Pancreas (tissue), 10 donors: Measurements from ENCODE around the gene CD163L1. TPM values are rescaled to one million over a fixed set of nuclear protein-coding genes. Genes with fewer than 3 reads are reported as not detected.
"Not testable (repeated sequence)": the region's sequence is repeated elsewhere in the genome, so short reads cannot be mapped to it uniquely, and the experiment has no call there.

Source experiments
- ATAC-seq, 4 donors: fragments of 200-7000 bp; cut with Tn5 transposase; one replicate each; pipeline versions ENCODE4 v1.8.0 to v1.9.1; 2020; ENCODE audit warnings: mild to moderate bottlenecking in 4 of 4, moderate library complexity in 4 of 4
- DNase-seq, 6 donors: peaks; one replicate each; pipeline ENCODE4 v3.0.0-alpha.2; 2020
- FAIRE-seq: peaks from 2 replicates; lab custom pipeline; 2012; peaks lifted over from hg19 to GRCh38; lab: Jason Lieb, UNC
- H3K27ac ChIP-seq, 4 donors: fragments of 200-600 bp; sonication (generic); 1 replicate in 3 of 4; 2 replicates in 1 of 4; pipeline versions ENCODE4 v1.5.0 to v1.8.0; 2020
- H3K27me3 ChIP-seq, 4 donors: fragments of 200-600 bp; one replicate each; pipeline ENCODE4 v1.8.0; 2021
- H3K36me3 ChIP-seq, 3 donors: fragments of 200-600 bp; sonication (generic) in 1 of 3; one replicate each; pipeline versions ENCODE4 v1.5.0 to v1.8.0; 2020 to 2021
- H3K4me1 ChIP-seq, 3 donors: fragments of 200-600 bp; one replicate each; pipeline ENCODE4 v1.8.0; 2021
- H3K4me3 ChIP-seq, 4 donors: fragments of 200-600 bp; sonication (generic) in 2 of 4; one replicate each; pipeline versions ENCODE4 v1.5.0 to v1.8.0; 2020 to 2021
- H3K9me3 ChIP-seq, 4 donors: fragments of 200-600 bp; one replicate each; pipeline ENCODE4 v1.8.0; 2021
- WGBS, 2 donors: extraction: QIAGEN DNeasy Blood & Tissue Kit; methylation state at CpG; one replicate each; pipeline ENCODE4 v1.1.7; 2013; 5-methylcytosine and 5-hydroxymethylcytosine counted together
- intact Hi-C, 3 donors: fragments of 100-400 bp; cut with DNase I; formaldehyde crosslinking; loops; one replicate each; pipeline versions ENCODE4 v1.11.1 to v1.14.2; 2022
- polyA plus RNA-seq, 2 donors: library from polyadenylated mRNA; stranded (reverse); fragments of 200-250 nt; gene quantifications; one replicate each; pipeline ENCODE4 v1.2.3, GENCODE V29; 2013
- total RNA-seq, 6 donors: library from RNA; stranded (reverse); fragmentation: NEBNext Ultra II Directional in 4 of 6; extraction: Animal tissue kit (Norgen Biotek cat#: 25700) in 4 of 6; gene quantifications; one replicate each; pipeline versions ENCODE4 v1.2.1 to v1.2.4, GENCODE V29; 2021 to 2023
- TF ChIP-seq, protein P1 (sequence below), 4 donors: fragments of 200-600 bp; sonication (generic) in 3 of 4; IDR thresholded peaks; one replicate each; pipeline versions ENCODE4 v1.5.0 to v1.8.0; 2021; ENCODE audit warnings: antibody characterized with exemption in 4 of 4
- donor health status: healthy with polysubstance abuse.
- donor health status: DM: no; HTN: no; CAD: no; lungs with moderate emphysema.
- donor health status: DM: no; HTN: no; CAD: no.
- donor health status: control.
- donor health status: control.
- donor health status: Bipolar disorder and iron deficiency.
- donor health status: DM: yes; HTN: yes; CAD: no.
- donor health status: DM: no; HTN: no; CAD: no.
- donor health status: DM: no; HTN: no; CAD: no.
- donor health status: DM: yes; HTN: yes; CAD: no.

Gene CD163L1
- total and polyA plus RNA-seq, 8 donors = 0.43 to 3.8 (median 1.2) TPM

GRCh38 chr12:7346551-7347225 lies 97.3 kb downstream of the CD163L1 start:
- ATAC-seq = no peak
- H3K4me3 ChIP-seq = no peak overlapping the region
- intact Hi-C loops = no loop called here

DNA sequence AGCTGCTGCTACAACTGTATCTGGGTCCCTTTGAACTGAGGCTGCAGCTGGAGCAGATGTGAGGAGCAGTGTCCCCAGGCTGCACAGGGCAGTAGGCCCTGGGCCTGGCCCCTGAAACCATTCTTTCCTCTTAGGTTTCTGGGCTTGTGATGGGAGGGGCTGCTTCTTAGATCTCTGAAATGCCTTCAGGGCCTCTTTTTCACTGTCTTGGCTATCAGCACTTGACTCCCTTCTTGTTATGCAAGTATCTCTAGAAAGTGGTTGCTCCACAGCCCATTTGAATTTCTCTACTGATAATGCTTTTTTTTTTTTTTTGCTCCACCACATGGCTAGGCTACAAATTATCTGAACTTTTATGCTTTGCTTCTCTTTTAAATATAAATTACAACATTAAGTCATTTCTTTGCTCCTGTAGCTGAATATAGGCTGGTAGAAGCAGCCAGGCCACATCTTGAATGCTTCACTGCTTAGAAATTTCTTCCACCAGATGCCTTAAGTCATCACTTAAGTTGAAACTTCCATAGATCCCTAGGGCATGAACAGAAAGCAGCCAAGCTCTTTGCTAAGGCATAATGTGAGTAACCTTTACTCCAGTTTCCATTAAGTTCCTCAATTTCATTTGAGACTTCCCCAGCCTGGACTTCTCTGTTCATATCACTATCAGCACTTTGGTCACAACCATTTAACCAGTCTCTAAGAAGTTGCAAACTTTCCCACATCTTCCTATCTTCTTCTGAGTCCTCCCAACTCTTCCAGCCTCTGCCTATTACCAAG lies 98.9 kb downstream of the CD163L1 start:
- Histone ChIP-seq H3K27me3 (no peaks in the 10 kb centered on the region), H3K36me3 (no peaks in the 10 kb centered on the region), H3K4me1 (no peaks in the 10 kb centered on the region), H3K4me3 (no peak overlapping the region), H3K9me3 (no peaks in the 10 kb centered on the region), H3K27ac (no peak overlapping the region)
- intact Hi-C loops = no loop called here
- ATAC-seq (peak in 1 of 4 donors; percentile 39), FAIRE-seq (no peak), DNase-seq (no peak)
- TF ChIP-seq, protein P1, sequence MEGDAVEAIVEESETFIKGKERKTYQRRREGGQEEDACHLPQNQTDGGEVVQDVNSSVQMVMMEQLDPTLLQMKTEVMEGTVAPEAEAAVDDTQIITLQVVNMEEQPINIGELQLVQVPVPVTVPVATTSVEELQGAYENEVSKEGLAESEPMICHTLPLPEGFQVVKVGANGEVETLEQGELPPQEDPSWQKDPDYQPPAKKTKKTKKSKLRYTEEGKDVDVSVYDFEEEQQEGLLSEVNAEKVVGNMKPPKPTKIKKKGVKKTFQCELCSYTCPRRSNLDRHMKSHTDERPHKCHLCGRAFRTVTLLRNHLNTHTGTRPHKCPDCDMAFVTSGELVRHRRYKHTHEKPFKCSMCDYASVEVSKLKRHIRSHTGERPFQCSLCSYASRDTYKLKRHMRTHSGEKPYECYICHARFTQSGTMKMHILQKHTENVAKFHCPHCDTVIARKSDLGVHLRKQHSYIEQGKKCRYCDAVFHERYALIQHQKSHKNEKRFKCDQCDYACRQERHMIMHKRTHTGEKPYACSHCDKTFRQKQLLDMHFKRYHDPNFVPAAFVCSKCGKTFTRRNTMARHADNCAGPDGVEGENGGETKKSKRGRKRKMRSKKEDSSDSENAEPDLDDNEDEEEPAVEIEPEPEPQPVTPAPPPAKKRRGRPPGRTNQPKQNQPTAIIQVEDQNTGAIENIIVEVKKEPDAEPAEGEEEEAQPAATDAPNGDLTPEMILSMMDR (IDR thresholded peaks at IDR 0.05) = no peak

More at GRCh38 chr12:7346551-7347225, 97.3 kb downstream of the CD163L1 start:
- Histone ChIP-seq H3K36me3 (no peaks in the 10 kb centered on the region), H3K27ac (no peak overlapping the region), H3K9me3 (no peaks in the 10 kb centered on the region), H3K27me3 (no peaks in the 10 kb centered on the region), H3K4me1 (no peaks in the 10 kb centered on the region)
- 77 to 84% methylated on average over 6 of the region's 6 CpGs for WGBS, 2 donors
- FAIRE-seq = no peak
- TF ChIP-seq, protein P1 (IDR thresholded peaks at IDR 0.05) = no peak
- no peak for DNase-seq

DNA sequence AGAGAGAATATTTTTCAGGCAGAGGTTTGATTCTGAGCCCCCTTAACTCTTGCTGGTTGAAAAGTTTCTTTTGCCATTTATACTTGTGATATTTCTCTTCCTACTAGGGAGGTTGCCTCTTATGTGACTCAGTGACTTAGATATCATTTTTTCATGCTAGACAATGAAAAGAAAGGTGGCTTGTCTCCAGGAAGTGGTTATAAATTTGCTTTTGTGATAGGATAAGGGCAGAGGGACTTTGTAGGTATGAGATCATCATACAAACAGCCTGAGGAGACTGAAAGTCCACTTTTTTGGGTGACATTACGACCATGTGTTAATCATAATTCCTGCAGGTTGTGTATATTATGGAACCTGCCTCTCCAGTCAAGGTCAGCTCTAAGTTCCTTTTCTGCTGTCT lies 104.3 kb downstream of the CD163L1 start:
- Histone ChIP-seq H3K27me3 (no peaks in the 10 kb centered on the region), H3K36me3 (no peaks in the 10 kb centered on the region), H3K4me1 (no peaks in the 10 kb centered on the region), H3K27ac (no peak overlapping the region), H3K9me3 (no peaks in the 10 kb centered on the region), H3K4me3 (no peak overlapping the region)
- TF ChIP-seq, protein P1 (IDR thresholded peaks at IDR 0.05) = no peak
- intact Hi-C loops = no loop called here
- WGBS, 2 donors = 42 to 61% methylated on average over 1 of the region's 1 CpG
- FAIRE-seq (no peak), DNase-seq (no peak), ATAC-seq (no peak)

GRCh38 chr12:7337790-7338189 lies 106.2 kb downstream of the CD163L1 start:
- FAIRE-seq, H3K4me3 ChIP-seq, ATAC-seq, H3K36me3 ChIP-seq, H3K4me1 ChIP-seq, intact Hi-C loops, H3K9me3 ChIP-seq, H3K27me3 ChIP-seq, DNase-seq, H3K27ac ChIP-seq: not testable (repeated sequence)
- WGBS, 2 donors = 69 to 77% methylated on average over 5 of the region's 5 CpGs

- 55 to 60% methylated on average over 7 of the region's 7 CpGs for WGBS, 2 donors
- ATAC-seq = no peak
- Histone ChIP-seq H3K9me3 (no peaks in the 10 kb centered on the region), H3K27me3 (peaks cover 0 to 3% (median 0%) of the 10 kb centered on the region in 4 donors), H3K36me3 (no peaks in the 10 kb centered on the region), H3K4me1 (no peaks in the 10 kb centered on the region), H3K27ac (no peak overlapping the region), H3K4me3 (no peak overlapping the region)
- intact Hi-C loops = no loop called here
- TF ChIP-seq, protein P1 (IDR thresholded peaks at IDR 0.05) = no peak
- no peak for DNase-seq
- no peak for FAIRE-seq
These were observed 116.0 kb downstream of the CD163L1 start for GRCh38 chr12:7327918-7328317.
